Uterus (tissue), 2 donors: ENCODE measurements around the gene OR10AD1.

Experiments
- POLR2A ChIP-seq, 2 donors: fragments of 450-650 bp; IDR thresholded peaks; one replicate each; pipeline ENCODE4 v1.6.1; 2016; ENCODE audit warnings: antibody characterized with exemption in 2 of 2, mild to moderate bottlenecking in 1 of 2, moderate library complexity in 1 of 2
- TF ChIP-seq, protein P1 (sequence below), 4 experiments: fragments of 200-600 bp in 2 of 4; fragments of 450-650 bp in 2 of 4; sonication (generic) in 2 of 4; IDR thresholded peaks; one replicate each; pipeline ENCODE4 v1.5.1; 2016 to 2019; ENCODE audit warnings: antibody characterized with exemption in 4 of 4, mild to moderate bottlenecking in 2 of 4, moderate library complexity in 1 of 4

DNA sequence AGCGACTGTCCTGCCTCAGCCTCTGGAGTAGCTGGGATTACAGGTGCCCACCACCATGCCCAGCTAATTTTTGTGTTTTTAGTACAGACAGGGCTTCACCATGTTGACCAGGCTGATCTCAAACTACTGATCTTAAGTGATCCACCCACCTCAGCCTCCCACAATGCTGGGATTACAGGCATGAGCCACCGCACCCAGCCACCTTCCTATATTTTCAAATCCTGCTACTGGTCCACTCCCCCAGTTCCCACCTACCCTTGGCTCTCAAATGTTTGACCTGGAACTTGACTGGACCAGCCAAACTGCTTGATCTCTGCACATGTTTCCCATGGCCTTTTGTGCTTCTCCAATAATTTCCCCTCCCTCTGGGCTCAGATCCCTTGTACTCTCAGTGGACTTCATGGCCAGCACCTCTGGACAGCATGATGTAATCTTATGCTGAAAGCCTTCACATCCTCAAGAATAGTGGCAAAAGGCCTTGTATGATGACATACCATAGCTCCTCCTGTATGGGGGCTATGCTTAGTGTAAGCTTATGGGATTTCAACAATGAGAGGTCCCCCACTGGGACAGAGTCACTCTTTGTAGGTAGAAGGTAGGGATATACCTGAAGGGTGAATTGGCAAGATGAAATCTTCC lies 22.1 kb downstream of the OR10AD1 start:
- TF ChIP-seq, protein P1, sequence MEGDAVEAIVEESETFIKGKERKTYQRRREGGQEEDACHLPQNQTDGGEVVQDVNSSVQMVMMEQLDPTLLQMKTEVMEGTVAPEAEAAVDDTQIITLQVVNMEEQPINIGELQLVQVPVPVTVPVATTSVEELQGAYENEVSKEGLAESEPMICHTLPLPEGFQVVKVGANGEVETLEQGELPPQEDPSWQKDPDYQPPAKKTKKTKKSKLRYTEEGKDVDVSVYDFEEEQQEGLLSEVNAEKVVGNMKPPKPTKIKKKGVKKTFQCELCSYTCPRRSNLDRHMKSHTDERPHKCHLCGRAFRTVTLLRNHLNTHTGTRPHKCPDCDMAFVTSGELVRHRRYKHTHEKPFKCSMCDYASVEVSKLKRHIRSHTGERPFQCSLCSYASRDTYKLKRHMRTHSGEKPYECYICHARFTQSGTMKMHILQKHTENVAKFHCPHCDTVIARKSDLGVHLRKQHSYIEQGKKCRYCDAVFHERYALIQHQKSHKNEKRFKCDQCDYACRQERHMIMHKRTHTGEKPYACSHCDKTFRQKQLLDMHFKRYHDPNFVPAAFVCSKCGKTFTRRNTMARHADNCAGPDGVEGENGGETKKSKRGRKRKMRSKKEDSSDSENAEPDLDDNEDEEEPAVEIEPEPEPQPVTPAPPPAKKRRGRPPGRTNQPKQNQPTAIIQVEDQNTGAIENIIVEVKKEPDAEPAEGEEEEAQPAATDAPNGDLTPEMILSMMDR (IDR thresholded peaks at IDR 0.05): no peak
- TF ChIP-seq POLR2A (IDR thresholded peaks at IDR 0.05): no peak
